ENCODE results near the gene UTP14C.

GRCh38 chr13:52024481-52024880 lies at the start of gene UTP14C:
- TF ChIP-seq CTCF (IDR thresholded peaks at IDR 0.05) (no peak), POLR2AphosphoS5 (IDR thresholded peaks at IDR 0.05) (no peak), POLR2A (IDR thresholded peaks at IDR 0.05; ENCODE audit: low read depth) (no peak), EP300 (IDR thresholded peaks at IDR 0.05) (no peak)

Data from esophagus muscularis mucosa (tissue), 4 donors.